ENCODE results near the gene MGST3.
A peak's percentile ranks its signal among the peaks of the same experiment; 100 is the strongest.

DNA sequence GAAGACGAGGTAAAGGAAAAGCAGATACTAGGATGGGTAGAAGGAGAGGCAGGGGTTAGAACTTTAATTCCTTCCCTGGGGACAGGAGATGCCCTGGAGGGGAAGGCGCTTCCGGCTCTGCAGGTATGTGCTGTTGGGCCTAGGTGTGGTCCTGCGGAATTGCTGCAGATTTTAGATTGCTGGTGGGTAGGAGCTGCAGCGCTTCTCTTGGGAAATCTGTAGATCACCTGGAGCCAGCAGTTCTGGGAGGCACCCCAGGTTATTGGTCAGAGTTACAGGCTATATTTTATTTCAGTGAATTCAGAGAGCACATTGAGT lies 1.1 kb downstream of the MGST3 start:
- TF ChIP-seq CTCF (IDR thresholded peaks at IDR 0.05): no peak
- TF ChIP-seq POLR2AphosphoS5 (IDR thresholded peaks at IDR 0.05): peak in 1 of 2 donors; percentile 0
